HCT116 (cell line): Measurements from ENCODE around the gene CACNA2D3. TPM values are rescaled to one million over a fixed set of nuclear protein-coding genes. Genes with fewer than 3 reads are reported as not detected.

Experiments used
- ATAC-seq: fragments of 200-7000 bp; cut with Tn5 transposase; 2 replicates; pipeline ENCODE4 v1.9.1; 2020; ENCODE audit warnings: mild to moderate bottlenecking, moderate library complexity
- BruUV-seq: library from RNA; stranded (reverse); fragments of 400-500 nt; replicated peaks from 2 replicates; lab custom pipeline; 2021; lab: Mats Ljungman, UMichigan
- CTCF ChIA-PET: fragments of 300-600 bp; sonication (Branson Sonifier 250); formaldehyde crosslinking; loops from one replicate; lab custom pipeline; 2021; ENCODE audit warnings: antibody characterized with exemption; lab: Charles Lee
- POLR2A ChIA-PET: fragments of 300-600, 350-600 bp; sonication (Branson Sonifier 250); formaldehyde crosslinking; loops from one replicate; lab custom pipeline; 2021; ENCODE audit warnings: antibody characterized with exemption; lab: Charles Lee
- RAD21 ChIA-PET, 2 experiments: fragments of 300-600 bp; sonication (Branson Sonifier 250); formaldehyde crosslinking; loops; one replicate each; lab custom pipeline; 2023; ENCODE audit warnings: low total read pairs in 2 of 2; ENCODE audit not compliant: uncharacterized antibody in 2 of 2, unreplicated experiment in 2 of 2, low non-redundant PET in 1 of 2; lab: Charles Lee
- DNase-seq: peaks from one replicate; pipeline ENCODE4 v3.0.0-alpha.2; 2010; ENCODE audit warnings: low read depth, low spot score
- H2AFZ ChIP-seq: fragments of 200-600 bp; shearing (Covaris generic), sonication (generic); 2 replicates; pipeline ENCODE4 v1.6.1; 2017; ENCODE audit warnings: low read depth, mixed run types, mixed read lengths, antibody characterized with exemption, low read length; ENCODE audit not compliant: poor library complexity, severe bottlenecking
- H3K27ac ChIP-seq: 2 replicates; pipeline ENCODE4 v1.5.1; 2012; ENCODE audit warnings: low read depth, low read length
- H3K27me3 ChIP-seq: fragments of 200-600 bp; sonication (generic); 2 replicates; pipeline ENCODE4 v1.6.1; 2016; ENCODE audit warnings: mixed run types, low read length, mixed read lengths; ENCODE audit not compliant: insufficient read depth
- H3K36me3 ChIP-seq, 2 experiments: fragments of 200-500 bp in 1 of 2; fragments of 200-600 bp in 1 of 2; sonication (Bioruptor generic) in 1 of 2; sonication (generic) in 1 of 2; 2 replicates each; pipeline versions ENCODE4 v1.5.1 to v1.6.1; 2014 to 2016; ENCODE audit warnings: low read length in 2 of 2, inconsistent platforms in 1 of 2, mixed read lengths in 1 of 2, mixed run types in 1 of 2; ENCODE audit not compliant: insufficient read depth in 2 of 2, control insufficient read depth in 1 of 2
- H3K4me1 ChIP-seq, 2 experiments: fragments of 200-600 bp in 1 of 2; sonication (generic) in 1 of 2; 2 replicates each; pipeline versions ENCODE4 v1.5.1 to v1.6.1; 2012 to 2017; ENCODE audit warnings: low read length in 2 of 2, inconsistent platforms in 1 of 2, mild to moderate bottlenecking in 1 of 2, mixed read lengths in 1 of 2, mixed run types in 1 of 2, moderate library complexity in 1 of 2; ENCODE audit not compliant: insufficient read depth in 2 of 2, control insufficient read depth in 1 of 2
- H3K4me2 ChIP-seq: fragments of 200-600 bp; sonication (generic); 2 replicates; pipeline ENCODE4 v1.6.1; 2017; ENCODE audit warnings: mixed run types, low read length, mixed read lengths
- H3K4me3 ChIP-seq, 2 experiments: fragments of 200-600 bp in 1 of 2; sonication (generic) in 1 of 2; replicated peaks in 1 of 2; 2 replicates each; pipeline ENCODE4 v1.5.1; 2011 to 2016; ENCODE audit warnings: low read length in 2 of 2, control low read depth in 1 of 2, low read depth in 1 of 2, mild to moderate bottlenecking in 1 of 2, mixed read lengths in 1 of 2, mixed run types in 1 of 2
- H3K79me2 ChIP-seq: fragments of 200-600 bp; sonication (generic); 2 replicates; pipeline ENCODE4 v1.6.1; 2017; ENCODE audit warnings: mild to moderate bottlenecking, mixed run types, low read length, moderate library complexity, mixed read lengths; ENCODE audit not compliant: insufficient read depth
- H3K9ac ChIP-seq: fragments of 200-600 bp; sonication (generic); 2 replicates; pipeline ENCODE4 v1.6.1; 2016; ENCODE audit warnings: low read length, mixed read lengths
- H3K9me2 ChIP-seq: fragments of 200-600 bp; sonication (generic), shearing (Covaris generic); 2 replicates; pipeline ENCODE4 v1.6.1; 2017; ENCODE audit warnings: mixed run types, mild to moderate bottlenecking, moderate library complexity; ENCODE audit not compliant: insufficient read depth
- H3K9me3 ChIP-seq, 2 experiments: fragments of 200-500 bp in 1 of 2; fragments of 200-600 bp in 1 of 2; sonication (Bioruptor generic) in 1 of 2; sonication (generic) in 1 of 2; 2 replicates each; pipeline ENCODE4 v1.6.1; 2014 to 2017; ENCODE audit warnings: low read length in 2 of 2, mixed read lengths in 2 of 2, inconsistent platforms in 1 of 2, low read depth in 1 of 2, mild to moderate bottlenecking in 1 of 2, mixed run types in 1 of 2, moderate library complexity in 1 of 2; ENCODE audit not compliant: control insufficient read depth in 1 of 2, insufficient read depth in 1 of 2
- H4K20me1 ChIP-seq: fragments of 200-600 bp; sonication (generic), shearing (Covaris generic); 2 replicates; pipeline ENCODE4 v1.6.1; 2017; ENCODE audit warnings: mixed run types, mild to moderate bottlenecking, moderate library complexity; ENCODE audit not compliant: insufficient read depth
- CTCF ChIP-seq, 3 experiments: fragments of 200-600 bp in 1 of 3; sonication (generic) in 1 of 3; IDR thresholded peaks in 2 of 3; conservative IDR thresholded peaks in 1 of 3; 2 replicates each; pipeline ENCODE4 v1.5.1; 2012 to 2017; ENCODE audit warnings: low read depth in 2 of 3, low read length in 2 of 3, antibody characterized with exemption in 1 of 3, borderline replicate concordance in 1 of 3, control low read depth in 1 of 3, mild to moderate bottlenecking in 1 of 3, mixed read lengths in 1 of 3, mixed run types in 1 of 3, moderate library complexity in 1 of 3; ENCODE audit not compliant: insufficient read depth in 1 of 3
- FOSL1 ChIP-seq: IDR thresholded peaks from 2 replicates; pipeline ENCODE4 v1.6.1; 2012; ENCODE audit warnings: low read depth
- JUND ChIP-seq: IDR thresholded peaks from 2 replicates; pipeline ENCODE4 v1.6.1; 2012
- POLR2A ChIP-seq: IDR thresholded peaks from 2 replicates; pipeline ENCODE4 v1.7.0; 2011; ENCODE audit warnings: borderline replicate concordance; ENCODE audit not compliant: insufficient read depth, insufficient read length; ENCODE audit errors: extremely low read depth
- SIN3A ChIP-seq: IDR thresholded peaks from 2 replicates; pipeline ENCODE4 v1.6.1; 2012; ENCODE audit warnings: low read depth
- SRF ChIP-seq: IDR thresholded peaks from 2 replicates; pipeline ENCODE4 v1.6.1; 2012; ENCODE audit warnings: low read depth
- YY1 ChIP-seq: IDR thresholded peaks from 2 replicates; pipeline ENCODE4 v1.6.1; 2011; ENCODE audit warnings: low read length, low read depth, moderate library complexity, mild to moderate bottlenecking; ENCODE audit not compliant: insufficient replicate concordance; ENCODE audit errors: extremely low read depth
- ZFX ChIP-seq: fragments of 450-650 bp; IDR thresholded peaks from 2 replicates; pipeline ENCODE4 v1.6.1; 2017
- intact Hi-C: fragments of 100-400 bp; cut with micrococcal nuclease; formaldehyde crosslinking; loops from 2 replicates; pipeline ENCODE4 v1.10.0; 2022
- total RNA-seq: library from RNA; stranded (reverse); gene quantifications from one replicate; pipeline ENCODE4 v1.2.1, GENCODE V29; 2021; ENCODE audit not compliant: unreplicated experiment

Gene CACNA2D3
- total RNA-seq, 1 experiment from 2014 or later: 0.20 TPM

- Histone ChIP-seq H3K9me3 (no peaks in the 10 kb centered on the region), H2AFZ (no peak overlapping the region), H3K27ac (no peak overlapping the region), H3K36me3 (no peaks in the 10 kb centered on the region), H4K20me1 (no peaks in the 10 kb centered on the region), H3K4me3 (no peak overlapping the region), H3K27me3 (peaks cover 31% of the 10 kb centered on the region), H3K4me1 (no peaks in the 10 kb centered on the region), H3K4me2 (no peak overlapping the region), H3K9me2 (no peaks in the 10 kb centered on the region), H3K79me2 (no peaks in the 10 kb centered on the region), H3K9ac (no peak overlapping the region)
- intact Hi-C loops: no loop called here
- RAD21 ChIA-PET: no interaction called here
- CTCF ChIA-PET: no interaction called here
- POLR2A ChIA-PET: no interaction called here
- no peak for TF ChIP-seq ZFX
- TF ChIP-seq POLR2A: no peak
- TF ChIP-seq JUND: no peak
- DNase-seq (no peak), ATAC-seq (no peak)
- no TSS peak for BruUV-seq
These were observed 190.0 kb downstream of the CACNA2D3 start for GRCh38 chr3:54312156-54312899.

- Histone ChIP-seq H3K9ac (no peak overlapping the region), H3K4me2 (no peak overlapping the region), H2AFZ (no peak overlapping the region), H3K27ac (no peak overlapping the region), H3K9me3 (no peaks in the 10 kb centered on the region), H3K36me3 (no peaks in the 10 kb centered on the region), H4K20me1 (no peaks in the 10 kb centered on the region), H3K27me3 (peaks cover 25% of the 10 kb centered on the region), H3K9me2 (no peaks in the 10 kb centered on the region), H3K4me1 (no peaks in the 10 kb centered on the region), H3K79me2 (no peaks in the 10 kb centered on the region), H3K4me3 (no peak overlapping the region)
- intact Hi-C loops: no loop called here
- no TSS peak for BruUV-seq
- no peak for ATAC-seq
- ChIA-PET RAD21 (no interaction called here), CTCF (no interaction called here), POLR2A (no interaction called here)
- DNase-seq: no peak
- TF ChIP-seq FOSL1: no peak
- TF ChIP-seq SRF: no peak
- no peak for TF ChIP-seq SIN3A
- no peak for TF ChIP-seq YY1
- TF ChIP-seq CTCF (IDR thresholded peaks at IDR 0.05 in 2 of 3, conservative IDR thresholded peaks at IDR 0.05 in 1 of 3; ENCODE audit: borderline replicate concordance in 1 of 3, insufficient read depth in 1 of 3, low read depth in 2 of 3, low read length in 2 of 3): no peak
These were observed 191.1 kb downstream of the CACNA2D3 start for GRCh38 chr3:54313418-54313817.
